ENCODE results near the gene HOXC9.

The HOXC9 gene

GRCh38 chr12:53999559-54000115 lies 324 bp upstream of the HOXC9 start:
- DNase-seq (ENCODE audit: extremely low spot score) = no peak
- CTCF ChIA-PET = interaction anchor here (0.8 to 3.7 kb wide), 6 partner anchors 14 to 215 kb away, joined by 3 to 19 read pairs (median 5); partner anchors contain the start of genes HOXC10 and HOXC5
- TF ChIP-seq CTCF (IDR thresholded peaks at IDR 0.05; ENCODE audit: control extremely low read depth, extremely low read depth, low read depth, missing control alignments) = no peak
- POLR2A ChIA-PET = no interaction called here

GRCh38 chr12:54001283-54002187 lies 1.6 kb downstream of the HOXC9 start:
- DNase-seq (ENCODE audit: extremely low spot score) = no peak
- CTCF ChIA-PET = interaction anchor here (0.7 to 3.7 kb wide), 8 partner anchors 9 to 206 kb away, joined by 3 to 19 read pairs (median 3); partner anchors contain the start of gene HOXC10
- POLR2A ChIA-PET = no interaction called here
- TF ChIP-seq CTCF (IDR thresholded peaks at IDR 0.05; ENCODE audit: control extremely low read depth, extremely low read depth, low read depth, missing control alignments) = no peak

GRCh38 chr12:54002278-54002914 lies 2.4 kb downstream of the HOXC9 start:
- TF ChIP-seq CTCF (IDR thresholded peaks at IDR 0.05; ENCODE audit: control extremely low read depth, extremely low read depth, low read depth, missing control alignments) = no peak
- POLR2A ChIA-PET = no interaction called here
- CTCF ChIA-PET = interaction anchor here (0.7 to 1.2 kb wide), 4 partner anchors 10 to 205 kb away, joined by 3 read pairs; partner anchors contain the start of gene HOXC10
- no peak for DNase-seq (ENCODE audit: extremely low spot score)

- TF ChIP-seq CTCF (IDR thresholded peaks at IDR 0.05; ENCODE audit: control extremely low read depth, extremely low read depth, low read depth, missing control alignments) = no peak
- POLR2A ChIA-PET = no interaction called here
- CTCF ChIA-PET = interaction anchor here (0.9 to 7.2 kb wide), 5 partner anchors 17 to 205 kb away, joined by 3 to 139 read pairs (median 95); partner anchors contain the start of genes HOXC10, HOXC5, HOXC6 and SMUG1
- DNase-seq (ENCODE audit: extremely low spot score) = no peak
Observed at GRCh38 chr12:54002915-54003389, 3.0 kb downstream of the HOXC9 start.

GRCh38 chr12:54003625-54004024 lies 3.7 kb downstream of the HOXC9 start:
- ChIA-PET CTCF (interaction anchor here (1.3 to 7.2 kb wide), 8 partner anchors 8 to 212 kb away, joined by 3 to 139 read pairs (median 50); partner anchors contain the start of genes HOXC10, HOXC5, HOXC6 and SMUG1), POLR2A (no interaction called here)
- no peak for DNase-seq (ENCODE audit: extremely low spot score)
- TF ChIP-seq CTCF (IDR thresholded peaks at IDR 0.05; ENCODE audit: control extremely low read depth, extremely low read depth, low read depth, missing control alignments) = no peak

All from GM10248 (cell line).